ENCODE measurements around the gene TUBGCP3.

DNA sequence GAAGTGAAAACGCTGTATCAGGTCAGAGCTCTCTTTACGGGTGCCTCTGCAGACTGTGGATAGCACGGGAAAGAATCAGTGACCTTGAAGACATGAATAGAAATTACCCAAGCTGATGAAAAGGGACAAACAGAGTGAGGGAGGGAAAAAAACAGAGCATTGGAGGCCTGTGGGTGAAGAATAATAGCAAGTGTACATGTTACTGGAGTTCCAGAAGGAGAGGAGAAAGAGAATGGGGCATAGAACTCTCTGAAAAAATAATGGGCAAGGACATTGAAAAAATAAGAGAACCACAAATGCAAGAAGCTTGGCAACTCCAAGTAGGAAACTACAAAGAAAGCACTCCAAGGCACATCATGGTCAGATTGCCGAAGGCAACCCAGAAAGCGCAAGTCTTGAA is 125.5 kb downstream of the TUBGCP3 start:
- TF ChIP-seq, protein P1, sequence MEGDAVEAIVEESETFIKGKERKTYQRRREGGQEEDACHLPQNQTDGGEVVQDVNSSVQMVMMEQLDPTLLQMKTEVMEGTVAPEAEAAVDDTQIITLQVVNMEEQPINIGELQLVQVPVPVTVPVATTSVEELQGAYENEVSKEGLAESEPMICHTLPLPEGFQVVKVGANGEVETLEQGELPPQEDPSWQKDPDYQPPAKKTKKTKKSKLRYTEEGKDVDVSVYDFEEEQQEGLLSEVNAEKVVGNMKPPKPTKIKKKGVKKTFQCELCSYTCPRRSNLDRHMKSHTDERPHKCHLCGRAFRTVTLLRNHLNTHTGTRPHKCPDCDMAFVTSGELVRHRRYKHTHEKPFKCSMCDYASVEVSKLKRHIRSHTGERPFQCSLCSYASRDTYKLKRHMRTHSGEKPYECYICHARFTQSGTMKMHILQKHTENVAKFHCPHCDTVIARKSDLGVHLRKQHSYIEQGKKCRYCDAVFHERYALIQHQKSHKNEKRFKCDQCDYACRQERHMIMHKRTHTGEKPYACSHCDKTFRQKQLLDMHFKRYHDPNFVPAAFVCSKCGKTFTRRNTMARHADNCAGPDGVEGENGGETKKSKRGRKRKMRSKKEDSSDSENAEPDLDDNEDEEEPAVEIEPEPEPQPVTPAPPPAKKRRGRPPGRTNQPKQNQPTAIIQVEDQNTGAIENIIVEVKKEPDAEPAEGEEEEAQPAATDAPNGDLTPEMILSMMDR (IDR thresholded peaks at IDR 0.05 in 2 of 3, conservative IDR thresholded peaks at IDR 0.05 in 1 of 3; ENCODE audit: borderline replicate concordance in 1 of 3, insufficient read depth in 1 of 3, low read depth in 2 of 3, low read length in 2 of 3): no peak
- TF ChIP-seq YY1 (IDR thresholded peaks at IDR 0.05; ENCODE audit: extremely low read depth, insufficient replicate concordance, low read depth, low read length) (no peak), POLR2AphosphoS5 (IDR thresholded peaks at IDR 0.05; ENCODE audit: low read depth, low read length) (no peak), RAD21 (IDR thresholded peaks at IDR 0.05; ENCODE audit: low read depth) (no peak), EZH2phosphoT487 (IDR thresholded peaks at IDR 0.05; ENCODE audit: borderline replicate concordance) (no peak), EZH2 (IDR thresholded peaks at IDR 0.05) (no peak), JUND (IDR thresholded peaks at IDR 0.05) (no peak), EGR1 (IDR thresholded peaks at IDR 0.05; ENCODE audit: low read depth) (no peak), POLR2A (IDR thresholded peaks at IDR 0.05; ENCODE audit: borderline replicate concordance, extremely low read depth, insufficient read depth, insufficient read length) (no peak), ZFX (IDR thresholded peaks at IDR 0.05) (no peak), FOSL1 (IDR thresholded peaks at IDR 0.05; ENCODE audit: low read depth) (no peak), SP1 (IDR thresholded peaks at IDR 0.05; ENCODE audit: low read depth) (no peak), SRF (IDR thresholded peaks at IDR 0.05; ENCODE audit: low read depth) (no peak)

All from HCT116 (cell line).